ENCODE measurements around the gene KRT2.

DNA sequence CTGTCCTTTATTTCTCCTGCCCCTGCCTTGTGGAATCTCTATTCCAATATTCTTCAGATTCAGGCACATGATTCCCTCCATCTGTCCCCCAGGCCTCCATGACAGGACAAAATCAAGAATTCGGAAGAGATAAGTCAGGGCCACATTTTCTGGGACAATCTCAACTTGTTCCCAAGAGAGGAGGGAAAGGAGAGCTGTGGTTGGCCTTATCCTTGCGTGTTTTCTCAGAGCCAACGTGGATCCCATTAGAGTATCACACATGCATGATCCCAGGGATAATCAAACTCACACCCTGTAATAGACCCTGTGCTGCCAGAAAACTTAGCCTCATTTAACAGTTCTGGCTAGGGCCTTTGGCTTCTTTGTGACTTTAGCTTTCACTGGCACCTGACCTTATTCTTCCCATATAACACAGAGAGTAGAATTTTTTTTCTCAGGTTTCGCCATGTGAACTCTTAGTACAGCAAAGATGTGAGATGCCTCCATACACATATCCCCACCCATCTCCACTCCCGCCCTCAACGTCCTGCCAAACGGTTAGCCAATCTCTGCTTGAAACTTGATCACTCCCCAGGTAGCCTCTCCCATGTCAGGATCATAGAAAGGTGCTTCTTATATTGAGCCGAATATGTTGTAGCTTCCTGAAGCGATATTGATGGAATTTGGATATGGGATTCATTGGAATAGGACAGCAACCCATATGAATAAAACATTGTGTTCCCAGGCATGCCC is 34.9 kb upstream of the KRT2 start:
- no peak for TF ChIP-seq EP300 (IDR thresholded peaks at IDR 0.05; ENCODE audit: borderline replicate concordance)
- TF ChIP-seq, protein P1, sequence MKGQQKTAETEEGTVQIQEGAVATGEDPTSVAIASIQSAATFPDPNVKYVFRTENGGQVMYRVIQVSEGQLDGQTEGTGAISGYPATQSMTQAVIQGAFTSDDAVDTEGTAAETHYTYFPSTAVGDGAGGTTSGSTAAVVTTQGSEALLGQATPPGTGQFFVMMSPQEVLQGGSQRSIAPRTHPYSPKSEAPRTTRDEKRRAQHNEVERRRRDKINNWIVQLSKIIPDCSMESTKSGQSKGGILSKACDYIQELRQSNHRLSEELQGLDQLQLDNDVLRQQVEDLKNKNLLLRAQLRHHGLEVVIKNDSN (IDR thresholded peaks at IDR 0.05) = no peak
- TF ChIP-seq TAF1 (IDR thresholded peaks at IDR 0.05; ENCODE audit: low read depth) = no peak
